Stimulated activated CD4-positive, alpha-beta T cell treated with anti-CD3 and anti-CD28 coated beads, Interleukin-2, amount 100 ng/mL, for 4 hours (primary cell): ENCODE measurements around the gene SSH3.

ENCODE experiments used
- DNase-seq: peaks from one replicate; pipeline ENCODE4 v3.0.0-alpha.2; 2020; ENCODE audit warnings: low read depth

Gene SSH3

GRCh38 chr11:67268081-67268961 is 35.0 kb upstream of the SSH3 start:
- DNase-seq: no peak

DNA sequence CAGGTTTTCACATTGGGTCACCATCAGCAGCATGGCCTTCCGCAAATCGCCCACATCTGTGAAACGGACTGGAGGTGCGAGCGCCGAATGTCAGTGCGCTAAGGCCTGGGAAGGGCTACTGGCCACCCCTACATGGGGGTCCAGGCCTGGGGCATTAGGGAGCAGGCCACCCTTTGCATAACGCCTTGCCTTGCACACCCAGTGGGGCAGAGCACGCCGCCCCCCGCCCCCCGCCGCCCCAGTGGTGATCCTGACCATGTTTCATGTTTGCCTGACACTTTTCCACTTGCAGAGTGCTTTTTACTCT is 34.4 kb upstream of the SSH3 start:
- no peak for DNase-seq

GRCh38 chr11:67269401-67270255 is 33.7 kb upstream of the SSH3 start:
- DNase-seq: no peak

GRCh38 chr11:67270256-67271204 is 32.8 kb upstream of the SSH3 start:
- DNase-seq: no peak

DNA sequence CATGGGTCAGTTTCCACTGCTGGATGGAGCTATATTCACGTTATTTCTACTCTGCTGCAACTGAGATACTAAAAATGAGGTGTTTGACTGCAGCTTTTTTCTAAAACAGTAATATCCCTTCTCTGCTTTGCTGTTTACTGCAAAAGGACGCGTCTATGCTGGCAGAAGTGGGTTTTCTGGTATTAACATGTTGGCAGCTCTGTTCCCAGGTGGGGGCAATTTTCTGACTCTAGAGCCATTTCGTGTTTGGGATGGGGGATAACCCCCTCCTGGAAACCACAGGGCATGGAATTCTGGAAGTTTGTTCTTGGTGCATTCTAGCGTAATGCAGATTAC is 32.2 kb upstream of the SSH3 start:
- no peak for DNase-seq

- no peak for DNase-seq
These were observed 31.6 kb upstream of the SSH3 start for GRCh38 chr11:67271541-67272284.

- no peak for DNase-seq
These were observed 30.7 kb upstream of the SSH3 start for GRCh38 chr11:67272327-67273259.

- no peak for DNase-seq
These were observed 29.9 kb upstream of the SSH3 start for GRCh38 chr11:67273260-67273990.

GRCh38 chr11:67274768-67275605 is 28.3 kb upstream of the SSH3 start:
- DNase-seq: no peak

DNA sequence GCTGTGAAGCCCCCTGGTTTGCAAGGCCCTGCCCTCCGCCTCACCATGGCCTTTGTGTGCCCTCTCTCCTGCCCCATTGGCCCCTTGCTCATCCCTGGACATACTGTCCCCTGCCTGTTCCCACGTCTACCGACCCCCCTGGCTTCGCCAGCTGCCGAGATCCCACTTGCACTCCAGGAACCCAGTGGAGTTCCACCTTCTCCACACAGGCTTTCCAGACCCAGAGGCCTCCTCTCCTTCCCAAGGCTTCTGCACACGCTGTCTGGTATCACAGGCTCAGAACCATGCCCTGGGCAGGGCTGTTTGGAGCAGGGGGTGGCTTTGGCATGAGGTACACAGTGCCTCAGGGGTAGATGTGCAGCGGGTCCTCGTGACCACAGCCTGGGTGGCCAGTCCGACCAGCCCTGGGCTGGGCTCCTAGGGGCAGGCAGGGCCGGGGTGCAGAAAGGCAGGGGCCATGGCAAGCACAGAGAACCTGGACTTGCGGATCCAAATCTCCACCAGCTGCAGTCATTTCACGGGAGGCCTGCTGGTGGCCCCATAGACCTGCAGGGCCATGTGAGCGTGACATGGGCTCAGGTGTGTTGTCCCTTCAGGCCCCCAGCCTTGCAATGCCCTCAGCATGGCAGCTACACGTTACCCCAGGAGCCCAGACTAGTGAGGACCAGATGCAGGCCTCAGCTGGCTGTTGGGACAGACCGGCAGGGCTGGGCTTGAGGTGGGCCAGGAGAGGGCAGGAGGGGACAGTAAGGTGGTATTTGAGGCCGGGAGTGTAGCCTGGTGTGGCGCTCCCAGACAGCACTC is 27.5 kb upstream of the SSH3 start:
- no peak for DNase-seq

GRCh38 chr11:67276781-67277230 is 26.5 kb upstream of the SSH3 start:
- no peak for DNase-seq

- peak; percentile 81 for DNase-seq
These were observed 25.9 kb upstream of the SSH3 start for GRCh38 chr11:67277231-67277961.

GRCh38 chr11:67278135-67278938 is 25.0 kb upstream of the SSH3 start:
- no peak for DNase-seq

DNA sequence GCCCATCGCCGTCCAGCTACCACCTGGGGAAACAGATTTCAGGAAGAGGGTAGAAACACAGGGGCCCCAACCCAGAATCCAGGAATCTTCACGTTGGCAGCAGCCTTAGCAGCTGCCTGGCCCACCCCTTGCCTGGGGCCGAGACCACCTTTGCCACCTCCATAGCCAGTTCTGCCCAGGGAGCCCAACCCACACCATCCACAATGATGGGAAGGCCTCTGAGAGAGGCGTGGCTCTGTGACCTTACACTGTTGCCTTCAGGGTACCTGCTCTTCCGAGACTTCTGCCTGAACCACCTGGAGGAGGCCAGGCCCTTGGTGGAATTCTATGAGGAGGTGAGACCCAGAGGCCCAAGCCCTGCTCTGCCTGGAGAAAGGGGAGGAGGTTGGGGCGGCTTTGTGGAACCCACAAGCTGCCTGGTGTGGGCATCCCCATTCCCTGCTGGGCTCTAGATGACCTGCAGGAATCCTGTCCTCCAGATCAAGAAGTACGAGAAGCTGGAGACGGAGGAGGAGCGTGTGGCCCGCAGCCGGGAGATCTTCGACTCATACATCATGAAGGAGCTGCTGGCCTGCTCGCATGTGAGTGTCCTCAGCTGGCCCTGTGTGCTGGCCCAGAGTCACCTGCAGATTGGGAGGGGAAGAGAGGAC is 24.3 kb upstream of the SSH3 start:
- no peak for DNase-seq

- no peak for DNase-seq
These were observed 23.6 kb upstream of the SSH3 start for GRCh38 chr11:67279589-67280340.
